ENCODE results near the gene AKR1C3.

Gene AKR1C3

GRCh38 chr10:5068274-5068984 lies 25.8 kb upstream of the AKR1C3 start:
- peak overlapping the region; percentile 100 for H3K27ac ChIP-seq (ENCODE audit: low read depth, low read length)
- peak overlapping the region in 1 of 5 donors; percentile 28 for H3K4me3 ChIP-seq (ENCODE audit: low read depth in 1 of 5, low read length in 5 of 5)
- peaks cover 0 to 3% (median 0%) of the 10 kb centered on the region in 5 donors for H3K36me3 ChIP-seq (ENCODE audit: control insufficient read depth in 5 of 5, insufficient read depth in 5 of 5, low read length in 5 of 5)
- peaks cover 16 to 59% (median 24%) of the 10 kb centered on the region in 5 donors for H3K4me1 ChIP-seq (ENCODE audit: control insufficient read depth in 5 of 5, insufficient read depth in 5 of 5, low read length in 5 of 5)
- H3K27me3 ChIP-seq (ENCODE audit: control insufficient read depth in 5 of 5, insufficient read depth in 4 of 5, low read length in 5 of 5) = no peaks in the 10 kb centered on the region
- H3K9me3 ChIP-seq (ENCODE audit: control insufficient read depth in 5 of 5, low read length in 5 of 5) = peaks cover 0 to 8% (median 0%) of the 10 kb centered on the region in 5 donors
- peak overlapping the region in 1 of 5 donors; percentile 67 for H3K9ac ChIP-seq (ENCODE audit: low read length in 5 of 5)

GRCh38 chr10:5070648-5071410 lies 23.4 kb upstream of the AKR1C3 start:
- H3K27ac ChIP-seq (ENCODE audit: low read depth, low read length) = peak overlapping the region; percentile 100
- H3K4me1 ChIP-seq (ENCODE audit: control insufficient read depth in 5 of 5, insufficient read depth in 5 of 5, low read length in 5 of 5) = peaks cover 16 to 57% (median 34%) of the 10 kb centered on the region in 5 donors
- H3K4me3 ChIP-seq (ENCODE audit: low read depth in 1 of 5, low read length in 5 of 5) = peak overlapping the region in 2 of 5 donors; percentile 23 to 50
- H3K9me3 ChIP-seq (ENCODE audit: control insufficient read depth in 5 of 5, low read length in 5 of 5) = peaks cover 0 to 8% (median 0%) of the 10 kb centered on the region in 5 donors
- H3K27me3 ChIP-seq (ENCODE audit: control insufficient read depth in 5 of 5, insufficient read depth in 4 of 5, low read length in 5 of 5) = no peaks in the 10 kb centered on the region
- H3K36me3 ChIP-seq (ENCODE audit: control insufficient read depth in 5 of 5, insufficient read depth in 5 of 5, low read length in 5 of 5) = no peaks in the 10 kb centered on the region
- peak overlapping the region; percentile 40 to 94 (median 67) for H3K9ac ChIP-seq (ENCODE audit: low read length in 5 of 5)

GRCh38 chr10:5071411-5072198 lies 22.6 kb upstream of the AKR1C3 start:
- peak overlapping the region in 2 of 5 donors; percentile 23 to 50 for H3K4me3 ChIP-seq (ENCODE audit: low read depth in 1 of 5, low read length in 5 of 5)
- H3K27me3 ChIP-seq (ENCODE audit: control insufficient read depth in 5 of 5, insufficient read depth in 4 of 5, low read length in 5 of 5) = no peaks in the 10 kb centered on the region
- H3K9ac ChIP-seq (ENCODE audit: low read length in 5 of 5) = peak overlapping the region; percentile 40 to 94 (median 67)
- peak overlapping the region; percentile 100 for H3K27ac ChIP-seq (ENCODE audit: low read depth, low read length)
- peaks cover 16 to 62% (median 41%) of the 10 kb centered on the region in 5 donors for H3K4me1 ChIP-seq (ENCODE audit: control insufficient read depth in 5 of 5, insufficient read depth in 5 of 5, low read length in 5 of 5)
- peaks cover 0 to 8% (median 0%) of the 10 kb centered on the region in 5 donors for H3K9me3 ChIP-seq (ENCODE audit: control insufficient read depth in 5 of 5, low read length in 5 of 5)
- no peaks in the 10 kb centered on the region for H3K36me3 ChIP-seq (ENCODE audit: control insufficient read depth in 5 of 5, insufficient read depth in 5 of 5, low read length in 5 of 5)

GRCh38 chr10:5073659-5074058 lies 20.6 kb upstream of the AKR1C3 start:
- Histone ChIP-seq H3K36me3 (ENCODE audit: control insufficient read depth in 5 of 5, insufficient read depth in 5 of 5, low read length in 5 of 5) (no peaks in the 10 kb centered on the region), H3K4me3 (ENCODE audit: low read depth in 1 of 5, low read length in 5 of 5) (no peak overlapping the region), H3K9me3 (ENCODE audit: control insufficient read depth in 5 of 5, low read length in 5 of 5) (peaks cover 0 to 8% (median 0%) of the 10 kb centered on the region in 5 donors), H3K27me3 (ENCODE audit: control insufficient read depth in 5 of 5, insufficient read depth in 4 of 5, low read length in 5 of 5) (no peaks in the 10 kb centered on the region), H3K27ac (ENCODE audit: low read depth, low read length) (peak overlapping the region; percentile 100), H3K9ac (ENCODE audit: low read length in 5 of 5) (no peak overlapping the region), H3K4me1 (ENCODE audit: control insufficient read depth in 5 of 5, insufficient read depth in 5 of 5, low read length in 5 of 5) (peaks cover 16 to 50% (median 40%) of the 10 kb centered on the region in 5 donors)

GRCh38 chr10:5076615-5077014 lies 17.6 kb upstream of the AKR1C3 start:
- Histone ChIP-seq H3K27me3 (ENCODE audit: control insufficient read depth in 5 of 5, insufficient read depth in 4 of 5, low read length in 5 of 5) (no peaks in the 10 kb centered on the region), H3K4me3 (ENCODE audit: low read depth in 1 of 5, low read length in 5 of 5) (no peak overlapping the region), H3K4me1 (ENCODE audit: control insufficient read depth in 5 of 5, insufficient read depth in 5 of 5, low read length in 5 of 5) (peaks cover 2 to 35% (median 27%) of the 10 kb centered on the region in 5 donors)

GRCh38 chr10:5078547-5079180 lies 15.6 kb upstream of the AKR1C3 start:
- Histone ChIP-seq H3K27me3 (ENCODE audit: control insufficient read depth in 5 of 5, insufficient read depth in 4 of 5, low read length in 5 of 5) (no peaks in the 10 kb centered on the region), H3K4me1 (ENCODE audit: control insufficient read depth in 5 of 5, insufficient read depth in 5 of 5, low read length in 5 of 5) (peaks cover 0 to 24% (median 19%) of the 10 kb centered on the region in 5 donors), H3K4me3 (ENCODE audit: low read depth in 1 of 5, low read length in 5 of 5) (no peak overlapping the region), H3K9me3 (ENCODE audit: control insufficient read depth in 5 of 5, low read length in 5 of 5) (no peaks in the 10 kb centered on the region), H3K9ac (ENCODE audit: low read length in 5 of 5) (no peak overlapping the region), H3K27ac (ENCODE audit: low read depth, low read length) (no peak overlapping the region), H3K36me3 (ENCODE audit: control insufficient read depth in 5 of 5, insufficient read depth in 5 of 5, low read length in 5 of 5) (no peaks in the 10 kb centered on the region)

More at GRCh38 chr10:5076615-5077014, 17.6 kb upstream of the AKR1C3 start:
- Histone ChIP-seq H3K9me3 (ENCODE audit: control insufficient read depth in 5 of 5, low read length in 5 of 5) (no peaks in the 10 kb centered on the region), H3K36me3 (ENCODE audit: control insufficient read depth in 5 of 5, insufficient read depth in 5 of 5, low read length in 5 of 5) (no peaks in the 10 kb centered on the region), H3K9ac (ENCODE audit: low read length in 5 of 5) (no peak overlapping the region), H3K27ac (ENCODE audit: low read depth, low read length) (peak overlapping the region; percentile 42)

- no peak overlapping the region for H3K9ac ChIP-seq (ENCODE audit: low read length in 5 of 5)
- peaks cover 0 to 24% (median 19%) of the 10 kb centered on the region in 5 donors for H3K4me1 ChIP-seq (ENCODE audit: control insufficient read depth in 5 of 5, insufficient read depth in 5 of 5, low read length in 5 of 5)
- no peaks in the 10 kb centered on the region for H3K36me3 ChIP-seq (ENCODE audit: control insufficient read depth in 5 of 5, insufficient read depth in 5 of 5, low read length in 5 of 5)
- H3K27me3 ChIP-seq (ENCODE audit: control insufficient read depth in 5 of 5, insufficient read depth in 4 of 5, low read length in 5 of 5) = no peaks in the 10 kb centered on the region
- H3K9me3 ChIP-seq (ENCODE audit: control insufficient read depth in 5 of 5, low read length in 5 of 5) = no peaks in the 10 kb centered on the region
- no peak overlapping the region for H3K27ac ChIP-seq (ENCODE audit: low read depth, low read length)
- no peak overlapping the region for H3K4me3 ChIP-seq (ENCODE audit: low read depth in 1 of 5, low read length in 5 of 5)
Measured at GRCh38 chr10:5079306-5079830, 14.8 kb upstream of the AKR1C3 start.

- Histone ChIP-seq H3K9ac (ENCODE audit: low read length in 5 of 5) (no peak overlapping the region), H3K4me1 (ENCODE audit: control insufficient read depth in 5 of 5, insufficient read depth in 5 of 5, low read length in 5 of 5) (peaks cover 0 to 24% (median 18%) of the 10 kb centered on the region in 5 donors), H3K9me3 (ENCODE audit: control insufficient read depth in 5 of 5, low read length in 5 of 5) (no peaks in the 10 kb centered on the region), H3K4me3 (ENCODE audit: low read depth in 1 of 5, low read length in 5 of 5) (no peak overlapping the region), H3K36me3 (ENCODE audit: control insufficient read depth in 5 of 5, insufficient read depth in 5 of 5, low read length in 5 of 5) (no peaks in the 10 kb centered on the region), H3K27ac (ENCODE audit: low read depth, low read length) (no peak overlapping the region), H3K27me3 (ENCODE audit: control insufficient read depth in 5 of 5, insufficient read depth in 4 of 5, low read length in 5 of 5) (no peaks in the 10 kb centered on the region)
Measured at GRCh38 chr10:5079836-5080235, 14.4 kb upstream of the AKR1C3 start.

- Histone ChIP-seq H3K36me3 (ENCODE audit: control insufficient read depth in 5 of 5, insufficient read depth in 5 of 5, low read length in 5 of 5) (no peaks in the 10 kb centered on the region), H3K9me3 (ENCODE audit: control insufficient read depth in 5 of 5, low read length in 5 of 5) (no peaks in the 10 kb centered on the region), H3K4me1 (ENCODE audit: control insufficient read depth in 5 of 5, insufficient read depth in 5 of 5, low read length in 5 of 5) (peaks cover 0 to 19% (median 6%) of the 10 kb centered on the region in 5 donors), H3K27ac (ENCODE audit: low read depth, low read length) (no peak overlapping the region), H3K4me3 (ENCODE audit: low read depth in 1 of 5, low read length in 5 of 5) (no peak overlapping the region), H3K27me3 (ENCODE audit: control insufficient read depth in 5 of 5, insufficient read depth in 4 of 5, low read length in 5 of 5) (no peaks in the 10 kb centered on the region), H3K9ac (ENCODE audit: low read length in 5 of 5) (no peak overlapping the region)
Measured at GRCh38 chr10:5081091-5081490, 13.1 kb upstream of the AKR1C3 start.
